Tibial artery (tissue), 4 donors: ENCODE data around the gene MACROD2.

Source experiments
- DNase-seq, 2 donors: peaks; one replicate each; pipeline ENCODE4 v3.0.0-alpha.2; 2019
- H3K27ac ChIP-seq, 2 donors: fragments of 200-600 bp; sonication (generic) in 1 of 2; 1 replicate in 1 of 2; 2 replicates in 1 of 2; pipeline ENCODE4 v1.5.1; 2018 to 2019; ENCODE audit warnings: mild to moderate bottlenecking in 1 of 2
- H3K27me3 ChIP-seq, 2 donors: fragments of 200-600 bp; sonication (generic) in 1 of 2; one replicate each; pipeline versions ENCODE4 v1.5.1 to v1.6.0; 2016 to 2019
- H3K36me3 ChIP-seq, 3 donors: fragments of 200-600 bp; sonication (generic) in 2 of 3; one replicate each; pipeline ENCODE4 v1.5.1; 2016 to 2019; ENCODE audit warnings: mild to moderate bottlenecking in 2 of 3
- H3K4me1 ChIP-seq, 4 donors: fragments of 200-600 bp; sonication (generic) in 2 of 4; 1 replicate in 3 of 4; 2 replicates in 1 of 4; pipeline ENCODE4 v1.5.1; 2016 to 2019
- H3K4me3 ChIP-seq, 2 donors: fragments of 200-600 bp; sonication (generic) in 1 of 2; 1 replicate in 1 of 2; 2 replicates in 1 of 2; pipeline ENCODE4 v1.5.1; 2018 to 2019; ENCODE audit warnings: mild to moderate bottlenecking in 2 of 2
- H3K9me3 ChIP-seq, 3 donors: fragments of 200-600 bp; sonication (generic) in 1 of 3; one replicate each; pipeline ENCODE4 v1.5.1; 2016 to 2019
- CTCF ChIP-seq, 2 experiments: fragments of 200-600 bp in 1 of 2; fragments of 450-650 bp in 1 of 2; IDR thresholded peaks; one replicate each; pipeline ENCODE4 v1.5.1; 2017 to 2019; ENCODE audit warnings: antibody characterized with exemption in 2 of 2, mild to moderate bottlenecking in 1 of 2, moderate library complexity in 1 of 2
- intact Hi-C: fragments of 100-400 bp; cut with DNase I; formaldehyde crosslinking; loops from one replicate; pipeline ENCODE4 v1.15.0; 2023; ENCODE audit warnings: low total_unique reads

Gene MACROD2

GRCh38 chr20:15185322-15185721 lies 1190.0 kb downstream of the MACROD2 start:
- no peak for DNase-seq
- intact Hi-C loops = no loop called here
- Histone ChIP-seq H3K4me3 (no peak overlapping the region), H3K9me3 (no peaks in the 10 kb centered on the region), H3K36me3 (no peaks in the 10 kb centered on the region), H3K27ac (no peak overlapping the region), H3K27me3 (no peaks in the 10 kb centered on the region), H3K4me1 (peaks cover 0 to 23% (median 0%) of the 10 kb centered on the region in 4 donors)
- no peak for TF ChIP-seq CTCF (IDR thresholded peaks at IDR 0.05)

GRCh38 chr20:15185913-15186312 lies 1190.6 kb downstream of the MACROD2 start:
- H3K4me3 ChIP-seq = no peak overlapping the region
- no peaks in the 10 kb centered on the region for H3K27me3 ChIP-seq
- TF ChIP-seq CTCF (IDR thresholded peaks at IDR 0.05) = no peak
- H3K36me3 ChIP-seq = no peaks in the 10 kb centered on the region
- no peak for DNase-seq
- intact Hi-C loops = no loop called here
- peaks cover 0 to 23% (median 0%) of the 10 kb centered on the region in 4 donors for H3K4me1 ChIP-seq
- H3K9me3 ChIP-seq = no peaks in the 10 kb centered on the region
- H3K27ac ChIP-seq = no peak overlapping the region

GRCh38 chr20:15187612-15188011 lies 1192.3 kb downstream of the MACROD2 start:
- no peak for DNase-seq
- Histone ChIP-seq H3K27ac (no peak overlapping the region), H3K27me3 (no peaks in the 10 kb centered on the region), H3K36me3 (no peaks in the 10 kb centered on the region), H3K4me3 (no peak overlapping the region), H3K4me1 (peaks cover 0 to 15% (median 0%) of the 10 kb centered on the region in 4 donors), H3K9me3 (no peaks in the 10 kb centered on the region)
- intact Hi-C loops = no loop called here
- no peak for TF ChIP-seq CTCF (IDR thresholded peaks at IDR 0.05)

- Histone ChIP-seq H3K9me3 (no peaks in the 10 kb centered on the region), H3K27me3 (no peaks in the 10 kb centered on the region), H3K4me1 (peaks cover 0 to 15% (median 0%) of the 10 kb centered on the region in 4 donors), H3K4me3 (no peak overlapping the region), H3K27ac (no peak overlapping the region), H3K36me3 (no peaks in the 10 kb centered on the region)
- no peak for DNase-seq
- intact Hi-C loops = no loop called here
- no peak for TF ChIP-seq CTCF (IDR thresholded peaks at IDR 0.05)
These were observed 1193.1 kb downstream of the MACROD2 start for GRCh38 chr20:15188415-15188814.

GRCh38 chr20:15191082-15191723 lies 1195.9 kb downstream of the MACROD2 start:
- Histone ChIP-seq H3K36me3 (no peaks in the 10 kb centered on the region), H3K4me1 (peaks cover 0 to 15% (median 0%) of the 10 kb centered on the region in 4 donors), H3K27me3 (no peaks in the 10 kb centered on the region), H3K27ac (no peak overlapping the region), H3K4me3 (no peak overlapping the region), H3K9me3 (no peaks in the 10 kb centered on the region)
- no peak for TF ChIP-seq CTCF (IDR thresholded peaks at IDR 0.05)
- DNase-seq = no peak
- intact Hi-C loops = no loop called here

- intact Hi-C loops = no loop called here
- Histone ChIP-seq H3K27ac (no peak overlapping the region), H3K4me1 (no peaks in the 10 kb centered on the region), H3K9me3 (no peaks in the 10 kb centered on the region), H3K4me3 (no peak overlapping the region), H3K27me3 (no peaks in the 10 kb centered on the region), H3K36me3 (no peaks in the 10 kb centered on the region)
- no peak for TF ChIP-seq CTCF (IDR thresholded peaks at IDR 0.05)
- DNase-seq = no peak
These were observed 1200.1 kb downstream of the MACROD2 start for GRCh38 chr20:15195378-15195777.
